Stomach (tissue), 9 donors: ENCODE data around the gene LIN7A. TPM values are rescaled to one million over a fixed set of nuclear protein-coding genes. Genes with fewer than 3 reads are reported as not detected.

ENCODE experiments used
- DNase-seq, 2 donors: peaks; one replicate each; pipeline versions ENCODE4 v3.0.0 to v3.0.0-alpha.2; 2013 to 2019
- H3K27ac ChIP-seq, 5 donors: fragments of 200-600 bp in 4 of 5; sonication (generic) in 4 of 5; one replicate each; pipeline ENCODE4 v1.5.1; 2013 to 2019; ENCODE audit warnings: mild to moderate bottlenecking in 1 of 5, moderate library complexity in 1 of 5
- H3K27me3 ChIP-seq, 3 donors: fragments of 200-600 bp; sonication (generic); one replicate each; pipeline ENCODE4 v1.5.1; 2017 to 2019; ENCODE audit warnings: mixed run types in 1 of 3
- H3K36me3 ChIP-seq, 4 donors: fragments of 200-600 bp; sonication (generic); 1 replicate in 3 of 4; 2 replicates in 1 of 4; pipeline ENCODE4 v1.5.1; 2016 to 2019
- H3K4me1 ChIP-seq, 4 donors: fragments of 200-600 bp; sonication (generic); one replicate each; pipeline ENCODE4 v1.5.1; 2016 to 2019
- H3K4me3 ChIP-seq, 4 donors: fragments of 200-600 bp; sonication (generic) in 3 of 4; one replicate each; pipeline ENCODE4 v1.5.1; 2016 to 2019; ENCODE audit warnings: mild to moderate bottlenecking in 1 of 4
- H3K9me3 ChIP-seq, 4 donors: fragments of 200-600 bp; sonication (generic); one replicate each; pipeline ENCODE4 v1.5.1; 2016 to 2019
- EP300 ChIP-seq: sonication (generic); formaldehyde crosslinking; IDR thresholded peaks from one replicate; pipeline ENCODE4 v1.6.1; 2017; ENCODE audit warnings: antibody characterized with exemption
- POLR2A ChIP-seq, 4 donors: fragments of 450-650 bp; IDR thresholded peaks; one replicate each; pipeline ENCODE4 v1.6.1; 2016; ENCODE audit warnings: antibody characterized with exemption in 4 of 4, control low read depth in 2 of 4, mild to moderate bottlenecking in 1 of 4, moderate library complexity in 1 of 4
- POLR2AphosphoS5 ChIP-seq, 3 donors: sonication (generic); formaldehyde crosslinking; IDR thresholded peaks; one replicate each; pipeline ENCODE4 v1.6.1; 2016; ENCODE audit warnings: antibody characterized with exemption in 3 of 3
- WGBS, 5 donors: extraction: QIAGEN DNeasy Blood & Tissue Kit in 3 of 5; methylation state at CpG; one replicate each; pipeline versions ENCODE4 v1.1.5 to v1.1.7; 2013 to 2018; 5-methylcytosine and 5-hydroxymethylcytosine counted together
- intact Hi-C: fragments of 100-400 bp; cut with DNase I; formaldehyde crosslinking; loops from one replicate; pipeline ENCODE4 v1.15.1; 2023; ENCODE audit warnings: low total_unique reads
- polyA plus RNA-seq, 3 donors: library from polyadenylated mRNA; stranded (reverse); fragments of 200-250 nt; gene quantifications; one replicate each; pipeline ENCODE4 v1.2.3, GENCODE V29; 2013
- total RNA-seq, 5 donors: library from RNA; depleted of rRNA; stranded (reverse); fragments of >200 nt; gene quantifications; one replicate each; pipeline versions ENCODE4 v1.1.0 to v1.2.3, GENCODE V29; 2014 to 2016
- TF ChIP-seq, protein P1 (sequence below), 7 experiments: fragments of 450-650 bp in 4 of 7; fragments of 200-600 bp in 3 of 7; sonication (generic) in 3 of 7; IDR thresholded peaks; one replicate each; pipeline ENCODE4 v1.5.1; 2016 to 2019; ENCODE audit warnings: antibody characterized with exemption in 7 of 7, control low read depth in 2 of 7, mild to moderate bottlenecking in 1 of 7
- donor health status: healthy with polysubstance abuse.
- donor health status: Bipolar disorder and iron deficiency.
- donor health status: healthy.

LIN7A gene
- total and polyA plus RNA-seq, 8 donors, result 0.45 to 163 (median 2.7) TPM

DNA sequence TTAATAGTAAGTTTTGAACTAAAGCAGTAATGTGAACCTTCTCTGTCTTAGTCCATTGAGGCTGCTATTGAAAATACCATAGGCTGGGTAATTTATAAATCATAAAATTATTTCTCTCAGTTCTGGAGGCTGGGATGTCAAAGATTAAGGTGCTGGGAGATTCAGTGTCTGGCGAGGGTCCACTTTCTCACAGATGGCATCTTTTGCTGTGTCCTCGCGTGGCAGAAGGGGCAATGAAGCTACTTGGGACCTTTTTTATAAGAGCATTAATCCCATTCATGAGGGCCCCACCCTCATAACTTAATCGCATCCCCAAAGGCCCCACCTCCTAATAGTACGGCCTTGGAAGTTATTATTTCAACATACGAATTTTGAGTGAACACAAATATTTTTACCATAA is 28.4 kb downstream of the LIN7A start:
- no peak for TF ChIP-seq POLR2AphosphoS5 (IDR thresholded peaks at IDR 0.05)
- TF ChIP-seq EP300, result no peak
- TF ChIP-seq, protein P1, sequence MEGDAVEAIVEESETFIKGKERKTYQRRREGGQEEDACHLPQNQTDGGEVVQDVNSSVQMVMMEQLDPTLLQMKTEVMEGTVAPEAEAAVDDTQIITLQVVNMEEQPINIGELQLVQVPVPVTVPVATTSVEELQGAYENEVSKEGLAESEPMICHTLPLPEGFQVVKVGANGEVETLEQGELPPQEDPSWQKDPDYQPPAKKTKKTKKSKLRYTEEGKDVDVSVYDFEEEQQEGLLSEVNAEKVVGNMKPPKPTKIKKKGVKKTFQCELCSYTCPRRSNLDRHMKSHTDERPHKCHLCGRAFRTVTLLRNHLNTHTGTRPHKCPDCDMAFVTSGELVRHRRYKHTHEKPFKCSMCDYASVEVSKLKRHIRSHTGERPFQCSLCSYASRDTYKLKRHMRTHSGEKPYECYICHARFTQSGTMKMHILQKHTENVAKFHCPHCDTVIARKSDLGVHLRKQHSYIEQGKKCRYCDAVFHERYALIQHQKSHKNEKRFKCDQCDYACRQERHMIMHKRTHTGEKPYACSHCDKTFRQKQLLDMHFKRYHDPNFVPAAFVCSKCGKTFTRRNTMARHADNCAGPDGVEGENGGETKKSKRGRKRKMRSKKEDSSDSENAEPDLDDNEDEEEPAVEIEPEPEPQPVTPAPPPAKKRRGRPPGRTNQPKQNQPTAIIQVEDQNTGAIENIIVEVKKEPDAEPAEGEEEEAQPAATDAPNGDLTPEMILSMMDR (IDR thresholded peaks at IDR 0.05), result no peak
- TF ChIP-seq POLR2A (IDR thresholded peaks at IDR 0.05), result no peak
- intact Hi-C loops, result no loop called here
- DNase-seq, result no peak

DNA sequence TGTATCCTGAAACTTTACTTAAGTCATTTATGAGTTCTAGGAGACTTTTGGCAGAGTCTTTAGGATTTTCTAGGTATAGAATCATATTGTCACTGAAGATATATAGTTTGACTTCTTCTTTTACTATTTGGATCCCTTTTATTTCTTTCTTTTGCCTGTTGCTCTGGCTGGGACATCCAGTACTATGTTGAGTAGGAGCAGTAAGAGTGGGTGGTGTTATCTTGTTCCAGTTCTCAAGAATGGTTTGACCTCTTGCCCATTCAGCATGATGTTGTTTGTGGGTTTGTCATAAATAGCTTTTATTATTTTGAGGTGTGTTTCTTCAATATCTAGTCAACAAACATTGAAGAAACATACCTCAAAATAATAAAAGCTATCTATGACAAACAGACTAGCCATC is 35.0 kb downstream of the LIN7A start:
- no peaks in the 10 kb centered on the region for H3K27me3 ChIP-seq
- TF ChIP-seq POLR2A (IDR thresholded peaks at IDR 0.05), result no peak
- intact Hi-C loops, result no loop called here
- no peak overlapping the region for H3K4me3 ChIP-seq
- H3K27ac ChIP-seq, result no peak overlapping the region
- H3K36me3 ChIP-seq, result no peaks in the 10 kb centered on the region
- no peak for DNase-seq
- H3K9me3 ChIP-seq, result no peaks in the 10 kb centered on the region
- no peaks in the 10 kb centered on the region for H3K4me1 ChIP-seq

More for the DNA sequence above, 28.4 kb downstream of the LIN7A start:
- no peaks in the 10 kb centered on the region for H3K36me3 ChIP-seq
- H3K27ac ChIP-seq, result no peak overlapping the region
- H3K4me3 ChIP-seq, result no peak overlapping the region
- no peaks in the 10 kb centered on the region for H3K27me3 ChIP-seq
- H3K9me3 ChIP-seq, result no peaks in the 10 kb centered on the region
- no peaks in the 10 kb centered on the region for H3K4me1 ChIP-seq
- WGBS, 5 donors, result 88 to 92% (median 89%) methylated on average over 6 of the region's 6 CpGs

DNA sequence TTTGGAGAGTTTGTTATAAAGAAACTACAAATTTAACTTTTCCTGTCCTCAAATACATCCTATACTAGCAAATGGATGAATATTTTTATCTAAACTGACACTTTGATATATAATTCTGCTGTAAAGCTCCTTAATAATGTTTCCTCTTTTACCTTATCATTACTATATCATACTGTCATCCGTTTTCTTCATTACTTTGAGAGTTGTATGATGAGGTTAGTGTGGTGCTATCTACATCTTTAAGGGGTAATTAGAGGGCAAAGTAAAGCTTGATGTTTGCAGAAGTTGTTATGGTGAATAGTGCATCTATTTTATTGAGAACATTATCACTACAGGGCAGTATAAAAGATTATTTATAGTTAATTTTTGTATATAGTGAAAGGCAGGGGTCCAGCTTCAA is 36.1 kb downstream of the LIN7A start:
- Histone ChIP-seq H3K4me3 (no peak overlapping the region), H3K4me1 (no peaks in the 10 kb centered on the region), H3K9me3 (no peaks in the 10 kb centered on the region), H3K27ac (no peak overlapping the region), H3K36me3 (no peaks in the 10 kb centered on the region), H3K27me3 (no peaks in the 10 kb centered on the region)
- WGBS, 5 donors, result 29 to 47% (median 39%) methylated on average over 1 of the region's 1 CpG
- intact Hi-C loops, result no loop called here
- TF ChIP-seq, protein P1 (IDR thresholded peaks at IDR 0.05), result no peak
- TF ChIP-seq POLR2A (IDR thresholded peaks at IDR 0.05) (no peak), POLR2AphosphoS5 (IDR thresholded peaks at IDR 0.05) (no peak), EP300 (no peak)
- DNase-seq, result no peak

DNA sequence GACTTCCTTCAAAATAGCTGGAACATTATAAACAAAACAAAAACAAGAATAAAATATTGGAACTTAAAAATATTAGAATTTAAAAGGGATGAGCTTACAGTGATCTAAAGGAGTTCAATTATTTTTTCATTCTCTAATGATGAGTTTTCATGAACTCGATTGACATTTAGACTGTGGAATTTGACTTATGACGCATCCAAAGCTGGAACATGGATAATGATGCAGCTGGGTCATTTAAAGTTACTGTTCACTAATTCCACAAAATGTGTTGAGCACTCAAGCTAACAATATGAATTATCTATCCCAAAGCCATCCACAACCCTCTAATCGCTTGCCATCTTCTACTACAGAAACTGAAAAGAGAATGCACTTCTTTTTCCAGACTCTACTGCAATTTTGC is 42.5 kb downstream of the LIN7A start:
- no peaks in the 10 kb centered on the region for H3K36me3 ChIP-seq
- WGBS, 5 donors, result 71 to 84% (median 78%) methylated on average over 3 of the region's 3 CpGs
- intact Hi-C loops, result no loop called here
- TF ChIP-seq, protein P1 (IDR thresholded peaks at IDR 0.05), result no peak
- TF ChIP-seq EP300 (no peak), POLR2AphosphoS5 (IDR thresholded peaks at IDR 0.05) (no peak)
- H3K4me1 ChIP-seq, result no peaks in the 10 kb centered on the region
- H3K27me3 ChIP-seq, result no peaks in the 10 kb centered on the region
- no peak overlapping the region for H3K4me3 ChIP-seq
- no peak overlapping the region for H3K27ac ChIP-seq
- no peaks in the 10 kb centered on the region for H3K9me3 ChIP-seq
- no peak for DNase-seq

DNA sequence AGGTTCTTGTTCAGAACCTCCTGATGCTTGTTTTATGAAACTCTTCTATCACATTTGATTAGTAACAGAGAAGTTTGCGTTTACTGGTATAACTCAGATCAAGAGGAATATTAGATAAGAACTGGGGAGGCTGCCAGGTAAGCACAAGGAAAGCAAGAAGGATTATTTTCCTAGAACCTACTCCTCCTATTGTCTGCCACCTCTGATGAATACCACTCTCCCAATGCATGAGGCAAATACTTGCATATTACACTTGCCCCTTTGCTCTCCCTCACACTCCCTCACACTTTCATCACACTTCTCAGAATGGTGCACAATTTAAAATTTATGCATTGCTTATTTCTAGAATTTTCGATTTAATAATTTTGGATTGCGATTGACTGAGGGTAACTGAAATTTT is 43.6 kb downstream of the LIN7A start:
- no peaks in the 10 kb centered on the region for H3K36me3 ChIP-seq
- H3K4me1 ChIP-seq, result no peaks in the 10 kb centered on the region
- DNase-seq, result no peak
- no peaks in the 10 kb centered on the region for H3K9me3 ChIP-seq
- intact Hi-C loops, result no loop called here
- no peak overlapping the region for H3K27ac ChIP-seq
- H3K4me3 ChIP-seq, result no peak overlapping the region
- TF ChIP-seq POLR2AphosphoS5 (IDR thresholded peaks at IDR 0.05), result no peak
- 72 to 82% (median 77%) methylated on average over 3 of the region's 3 CpGs for WGBS, 5 donors
- no peaks in the 10 kb centered on the region for H3K27me3 ChIP-seq
